ENCODE measurements around the gene IQSEC1. TPM values are rescaled to one million over a fixed set of nuclear protein-coding genes. Genes with fewer than 3 reads are reported as not detected.
A peak's percentile ranks its signal among the peaks of the same experiment; 100 is the strongest.

IQSEC1 gene
- total RNA-seq, 1 donor from 2014 or later = 41.7 TPM

DNA sequence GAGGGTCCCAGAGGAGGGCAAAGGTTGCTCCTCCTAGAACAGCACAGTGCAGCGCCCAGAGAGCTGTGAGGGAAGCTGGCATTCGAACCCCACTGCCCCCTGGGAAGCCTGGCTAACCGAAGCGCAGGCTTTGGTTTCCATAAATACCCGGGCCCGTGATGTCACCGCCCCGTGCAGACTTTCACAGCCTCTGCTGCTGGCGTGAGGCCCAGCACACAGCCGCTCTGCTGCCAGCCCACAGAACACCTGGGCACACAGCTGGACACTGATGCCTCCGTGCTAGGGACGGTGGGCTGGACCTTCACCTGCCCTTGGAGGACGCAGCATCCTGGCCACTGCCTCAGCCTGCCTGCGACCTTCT lies 1.0 kb downstream of the IQSEC1 start:
- Mint-ChIP-seq H3K27ac (no peak overlapping the region), H3K4me1 (peaks cover 2% of the 10 kb centered on the region), H3K27me3 (ENCODE audit: low read depth) (peaks cover 62% of the 10 kb centered on the region), H3K36me3 (no peaks in the 10 kb centered on the region), H3K9me3 (no peaks in the 10 kb centered on the region), H3K4me3 (no peak overlapping the region)
- DNase-seq (ENCODE audit: low spot score in 2 of 2, unreplicated experiment in 2 of 2) = no peak
- TF ChIP-seq, protein P1, sequence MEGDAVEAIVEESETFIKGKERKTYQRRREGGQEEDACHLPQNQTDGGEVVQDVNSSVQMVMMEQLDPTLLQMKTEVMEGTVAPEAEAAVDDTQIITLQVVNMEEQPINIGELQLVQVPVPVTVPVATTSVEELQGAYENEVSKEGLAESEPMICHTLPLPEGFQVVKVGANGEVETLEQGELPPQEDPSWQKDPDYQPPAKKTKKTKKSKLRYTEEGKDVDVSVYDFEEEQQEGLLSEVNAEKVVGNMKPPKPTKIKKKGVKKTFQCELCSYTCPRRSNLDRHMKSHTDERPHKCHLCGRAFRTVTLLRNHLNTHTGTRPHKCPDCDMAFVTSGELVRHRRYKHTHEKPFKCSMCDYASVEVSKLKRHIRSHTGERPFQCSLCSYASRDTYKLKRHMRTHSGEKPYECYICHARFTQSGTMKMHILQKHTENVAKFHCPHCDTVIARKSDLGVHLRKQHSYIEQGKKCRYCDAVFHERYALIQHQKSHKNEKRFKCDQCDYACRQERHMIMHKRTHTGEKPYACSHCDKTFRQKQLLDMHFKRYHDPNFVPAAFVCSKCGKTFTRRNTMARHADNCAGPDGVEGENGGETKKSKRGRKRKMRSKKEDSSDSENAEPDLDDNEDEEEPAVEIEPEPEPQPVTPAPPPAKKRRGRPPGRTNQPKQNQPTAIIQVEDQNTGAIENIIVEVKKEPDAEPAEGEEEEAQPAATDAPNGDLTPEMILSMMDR (IDR thresholded peaks at IDR 0.05; ENCODE audit: unreplicated experiment) = no peak

DNA sequence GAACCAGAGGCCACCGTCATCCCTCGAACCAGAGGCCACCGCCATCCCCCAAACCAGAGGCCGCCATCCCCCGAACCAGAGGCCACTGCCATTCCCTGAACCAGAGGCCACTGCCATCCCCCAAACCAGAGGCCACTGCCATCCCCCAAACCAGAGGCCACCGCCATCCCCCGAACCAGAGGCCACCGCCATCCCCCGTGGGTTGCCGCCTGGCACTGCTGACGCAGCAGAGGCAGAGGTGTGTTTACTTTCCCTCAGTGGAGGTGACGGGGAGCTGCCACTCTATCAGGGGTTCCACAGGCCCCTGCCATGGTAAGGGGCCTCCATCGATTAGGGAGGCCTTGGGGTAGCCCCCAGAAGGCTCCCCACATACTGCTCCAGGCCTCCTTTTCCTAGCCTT lies 1.5 kb downstream of the IQSEC1 start:
- peaks cover 57% of the 10 kb centered on the region for H3K27me3 Mint-ChIP-seq (ENCODE audit: low read depth)
- H3K4me3 Mint-ChIP-seq = no peak overlapping the region
- peaks cover 2% of the 10 kb centered on the region for H3K4me1 Mint-ChIP-seq
- TF ChIP-seq, protein P1 (IDR thresholded peaks at IDR 0.05; ENCODE audit: unreplicated experiment) = no peak
- no peak for DNase-seq (ENCODE audit: low spot score in 2 of 2, unreplicated experiment in 2 of 2)
- H3K36me3 Mint-ChIP-seq = no peaks in the 10 kb centered on the region
- H3K27ac Mint-ChIP-seq = no peak overlapping the region
- no peaks in the 10 kb centered on the region for H3K9me3 Mint-ChIP-seq

DNA sequence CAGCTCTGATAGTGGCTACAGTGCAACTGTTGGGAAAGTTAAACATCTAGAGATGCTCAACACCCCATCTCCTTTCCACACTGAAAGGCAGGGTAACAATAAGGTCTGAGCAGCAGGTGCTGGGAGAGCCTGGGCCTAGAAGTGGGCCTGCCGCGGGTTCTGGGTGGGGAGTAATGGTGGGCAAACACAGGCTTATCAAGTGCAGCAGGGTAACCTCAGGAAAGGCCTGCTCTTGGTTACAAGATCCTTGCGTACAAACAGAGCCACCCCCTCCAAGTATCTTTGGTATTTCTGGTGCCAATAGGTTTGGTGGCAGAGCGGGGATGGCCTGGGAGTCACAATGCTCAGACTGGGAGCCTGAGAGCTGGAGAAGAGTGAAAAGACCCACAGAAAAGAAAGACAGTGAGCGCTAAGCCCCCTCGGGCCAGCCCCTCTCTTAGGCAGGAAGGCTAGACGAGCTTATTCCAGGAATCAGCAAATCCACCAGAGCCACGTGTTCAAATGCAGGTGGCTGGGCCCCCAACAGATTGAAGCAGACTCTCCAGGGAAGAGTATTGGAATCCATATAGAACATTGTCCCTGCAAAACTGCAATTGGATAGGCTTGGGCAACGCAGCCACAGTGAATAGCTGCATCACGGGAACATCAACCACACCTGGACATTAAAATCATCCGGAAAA lies 2.7 kb downstream of the IQSEC1 start:
- TF ChIP-seq, protein P1 (IDR thresholded peaks at IDR 0.05; ENCODE audit: unreplicated experiment) = no peak
- H3K4me1 Mint-ChIP-seq = peaks cover 2% of the 10 kb centered on the region
- no peak overlapping the region for H3K4me3 Mint-ChIP-seq
- H3K36me3 Mint-ChIP-seq = no peaks in the 10 kb centered on the region
- H3K27ac Mint-ChIP-seq = no peak overlapping the region
- H3K27me3 Mint-ChIP-seq (ENCODE audit: low read depth) = peaks cover 46% of the 10 kb centered on the region
- H3K9me3 Mint-ChIP-seq = no peaks in the 10 kb centered on the region
- no peak for DNase-seq (ENCODE audit: low spot score in 2 of 2, unreplicated experiment in 2 of 2)

DNA sequence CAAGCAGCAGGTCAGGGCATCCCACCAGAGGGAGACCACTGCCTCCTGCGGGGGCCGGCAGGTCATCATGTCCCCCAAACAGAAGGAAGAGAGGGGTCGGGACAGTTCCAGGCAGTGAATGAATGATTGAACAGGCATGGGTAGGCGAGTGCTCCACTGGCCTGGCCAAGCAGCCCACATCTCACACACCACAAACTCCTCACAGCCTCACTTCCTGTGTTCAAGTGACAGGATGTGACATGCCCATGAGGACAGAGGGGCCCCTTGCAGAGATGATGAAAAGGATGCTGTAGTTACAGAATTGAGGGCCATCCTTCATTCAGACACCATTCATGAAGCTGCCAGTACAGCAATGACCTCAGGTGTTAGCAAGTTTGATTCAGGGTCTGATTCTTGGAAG lies 3.7 kb downstream of the IQSEC1 start:
- Mint-ChIP-seq H3K4me1 (peaks cover 2% of the 10 kb centered on the region), H3K27ac (no peak overlapping the region), H3K27me3 (ENCODE audit: low read depth) (peaks cover 35% of the 10 kb centered on the region)

DNA sequence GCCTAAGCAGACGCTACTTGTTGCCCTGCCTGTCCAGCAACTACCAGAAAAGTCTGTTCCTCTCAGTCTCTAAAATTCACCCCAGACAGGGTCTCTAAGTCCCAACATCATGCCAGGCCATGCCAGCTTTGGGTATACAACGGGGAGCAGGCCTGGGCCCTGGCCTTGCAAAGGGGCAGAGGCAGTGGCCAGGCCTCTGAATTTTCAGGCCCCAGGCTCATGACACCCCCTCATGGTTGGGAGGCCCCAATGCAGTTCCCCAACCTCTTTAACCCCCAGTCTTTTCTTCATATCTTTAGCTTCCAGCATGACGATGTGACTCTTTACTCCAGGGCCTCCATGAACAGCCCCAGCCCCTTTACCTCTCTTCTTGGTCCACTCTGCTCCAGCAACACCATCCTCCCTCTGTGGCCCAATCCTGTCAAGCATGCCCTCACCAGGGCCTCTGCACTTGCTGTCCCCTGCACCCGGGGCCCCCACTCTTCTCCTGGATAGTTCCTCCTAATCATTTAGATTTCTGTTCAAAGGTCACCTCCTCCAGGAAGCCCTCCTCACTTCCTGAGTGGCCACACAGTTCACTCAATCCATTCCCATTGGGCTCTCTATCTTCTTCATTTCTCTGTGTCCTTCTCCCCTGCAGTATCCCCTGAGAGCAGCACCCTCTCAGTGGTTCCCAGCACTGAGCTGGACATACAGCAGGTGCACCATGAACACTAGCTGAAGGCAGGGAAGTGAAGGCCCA lies 4.8 kb downstream of the IQSEC1 start:
- DNase-seq (ENCODE audit: low spot score in 2 of 2, unreplicated experiment in 2 of 2) = no peak
- TF ChIP-seq, protein P1 (IDR thresholded peaks at IDR 0.05; ENCODE audit: unreplicated experiment) = peak; percentile 16
- Mint-ChIP-seq H3K9me3 (no peaks in the 10 kb centered on the region), H3K4me1 (peaks cover 2% of the 10 kb centered on the region), H3K27ac (no peak overlapping the region), H3K4me3 (no peak overlapping the region), H3K27me3 (ENCODE audit: low read depth) (peaks cover 25% of the 10 kb centered on the region), H3K36me3 (no peaks in the 10 kb centered on the region)

More for the DNA sequence above, 3.7 kb downstream of the IQSEC1 start:
- Mint-ChIP-seq H3K4me3 (no peak overlapping the region), H3K36me3 (no peaks in the 10 kb centered on the region), H3K9me3 (no peaks in the 10 kb centered on the region)
- no peak for DNase-seq (ENCODE audit: low spot score in 2 of 2, unreplicated experiment in 2 of 2)
- TF ChIP-seq, protein P1 (IDR thresholded peaks at IDR 0.05; ENCODE audit: unreplicated experiment) = no peak

Measured in mesothelial cell of epicardium (in vitro differentiated cells).